ENCODE results near the gene COPS7B.
"Not testable (repeated sequence)": the region's sequence is repeated elsewhere in the genome, so short reads cannot be mapped to it uniquely, and the experiment has no call there.

Gene COPS7B

GRCh38 chr2:231786177-231786916, at the start of gene COPS7B:
TSS of gene COPS7B (plus strand) at chr2:231786445. CDS start at chr2:231788571, 2,126 bp downstream.
- peak; percentile 92 for DNase-seq (ENCODE audit: low read depth)
- peak within 1 kb of the TSS; percentile 85 for H3K4me3 ChIP-seq (ENCODE audit: low read depth, low read length)
- peak; percentile 43 for TF ChIP-seq CTCF (IDR thresholded peaks at IDR 0.05; ENCODE audit: insufficient read depth, low read depth, low read length, missing control alignments)

GRCh38 chr2:231737761-231738160, 48.5 kb upstream of the COPS7B start:
- no peak for DNase-seq (ENCODE audit: low read depth)
- H3K4me3 ChIP-seq (ENCODE audit: low read depth, low read length) = no peak overlapping the region
- no peak for TF ChIP-seq CTCF (IDR thresholded peaks at IDR 0.05; ENCODE audit: insufficient read depth, low read depth, low read length, missing control alignments)

- DNase-seq (ENCODE audit: low read depth) = no peak
- TF ChIP-seq CTCF (IDR thresholded peaks at IDR 0.05; ENCODE audit: insufficient read depth, low read depth, low read length, missing control alignments) = no peak
- H3K4me3 ChIP-seq (ENCODE audit: low read depth, low read length) = no peak overlapping the region
These were observed 42.7 kb upstream of the COPS7B start for GRCh38 chr2:231743376-231744116.

- no peak overlapping the region for H3K4me3 ChIP-seq (ENCODE audit: low read depth, low read length)
- TF ChIP-seq CTCF (IDR thresholded peaks at IDR 0.05; ENCODE audit: insufficient read depth, low read depth, low read length, missing control alignments) = no peak
- no peak for DNase-seq (ENCODE audit: low read depth)
These were observed 40.8 kb upstream of the COPS7B start for GRCh38 chr2:231745303-231746038.

GRCh38 chr2:231748153-231748896, 37.9 kb upstream of the COPS7B start:
- DNase-seq (ENCODE audit: low read depth); H3K4me3 ChIP-seq (ENCODE audit: low read depth, low read length): not testable (repeated sequence)

- not testable (repeated sequence) for DNase-seq (ENCODE audit: low read depth); H3K4me3 ChIP-seq (ENCODE audit: low read depth, low read length)
These were observed 37.2 kb upstream of the COPS7B start for GRCh38 chr2:231749016-231749415.

- no peak for TF ChIP-seq CTCF (IDR thresholded peaks at IDR 0.05; ENCODE audit: insufficient read depth, low read depth, low read length, missing control alignments)
- no peak overlapping the region for H3K4me3 ChIP-seq (ENCODE audit: low read depth, low read length)
- DNase-seq (ENCODE audit: low read depth) = no peak
These were observed 35.0 kb upstream of the COPS7B start for GRCh38 chr2:231751042-231751815.

Measured in GM12865 (cell line).